SK-N-SH treated with all-trans-retinoic acid at 6 μM for 48 hours (cell line): Measurements from ENCODE around the gene C4orf33.

Source experiments
- ATAC-seq: fragments of 200-7000 bp; cut with Tn5 transposase; 3 replicates; pipeline ENCODE4 v1.9.1; 2020; ENCODE audit warnings: mild to moderate bottlenecking, moderate library complexity
- ARNTL ChIP-seq: fragments of 450-650 bp; formaldehyde crosslinking; IDR thresholded peaks from 2 replicates; pipeline ENCODE4 v1.5.0; 2020; ENCODE audit warnings: low read depth, mild to moderate bottlenecking, moderate library complexity, borderline replicate concordance
- BACH2 ChIP-seq: fragments of 250-450 bp; sonication (Bioruptor Pico); IDR thresholded peaks from 2 replicates; pipeline ENCODE4 v1.9.0; 2021; ENCODE audit warnings: mild to moderate bottlenecking, borderline replicate concordance
- CSDC2 ChIP-seq: fragments of 250-450 bp; sonication (Bioruptor Pico); IDR thresholded peaks from 2 replicates; pipeline ENCODE4 v1.5.0; 2020; ENCODE audit warnings: mild to moderate bottlenecking, moderate library complexity
- ESRRG ChIP-seq: fragments of 250-450 bp; sonication (Bioruptor Pico); IDR thresholded peaks from 2 replicates; pipeline ENCODE4 v1.6.1; 2021; ENCODE audit warnings: mild to moderate bottlenecking
- GLIS3 ChIP-seq: fragments of 250-450 bp; sonication (Bioruptor Pico); IDR thresholded peaks from 2 replicates; pipeline ENCODE4 v1.5.0; 2020; ENCODE audit warnings: mild to moderate bottlenecking, moderate library complexity
- OSR1 ChIP-seq: fragments of 250-450 bp; sonication (Bioruptor Pico); IDR thresholded peaks from 2 replicates; pipeline ENCODE4 v1.8.0; 2022; ENCODE audit warnings: moderate library complexity, mild to moderate bottlenecking, inconsistent platforms
- PPARA ChIP-seq: fragments of 250-450 bp; sonication (Bioruptor Pico); IDR thresholded peaks from 2 replicates; pipeline ENCODE4 v1.5.0; 2020; ENCODE audit warnings: mild to moderate bottlenecking, borderline replicate concordance
- RARB ChIP-seq: fragments of 250-450 bp; sonication (Bioruptor Pico); IDR thresholded peaks from 2 replicates; pipeline ENCODE4 v1.8.0; 2021; ENCODE audit warnings: mild to moderate bottlenecking, moderate library complexity
- SNAI2 ChIP-seq: fragments of 250-450 bp; sonication (Bioruptor Pico); IDR thresholded peaks from 2 replicates; pipeline ENCODE4 v1.5.0; 2020; ENCODE audit warnings: mild to moderate bottlenecking, moderate library complexity
- TCF4 ChIP-seq: fragments of 250-450 bp; sonication (Bioruptor Pico); IDR thresholded peaks from 2 replicates; pipeline ENCODE4 v1.8.0; 2021; ENCODE audit warnings: mild to moderate bottlenecking, moderate library complexity, borderline replicate concordance
- TOX ChIP-seq: fragments of 250-450 bp; sonication (Bioruptor Pico); IDR thresholded peaks from 2 replicates; pipeline ENCODE4 v1.8.0; 2021; ENCODE audit warnings: mild to moderate bottlenecking, moderate library complexity, borderline replicate concordance
- ZC3H10 ChIP-seq: fragments of 250-450 bp; sonication (Bioruptor Pico); IDR thresholded peaks from 2 replicates; pipeline ENCODE4 v1.5.1; 2021; ENCODE audit warnings: mild to moderate bottlenecking, moderate library complexity
- ZFP3 ChIP-seq: fragments of 250-450 bp; sonication (Bioruptor Pico); IDR thresholded peaks from 2 replicates; pipeline ENCODE4 v1.5.0; 2020; ENCODE audit warnings: mild to moderate bottlenecking, moderate library complexity
- ZFP30 ChIP-seq: fragments of 450-650 bp; formaldehyde crosslinking; IDR thresholded peaks from 2 replicates; pipeline ENCODE4 v1.5.0; 2022; ENCODE audit warnings: mild to moderate bottlenecking, moderate library complexity
- ZNF565 ChIP-seq: fragments of 450-650 bp; formaldehyde crosslinking; conservative IDR thresholded peaks from 2 replicates; pipeline ENCODE4 v1.5.0; 2020; ENCODE audit warnings: low read depth, mild to moderate bottlenecking, moderate library complexity
- ZNF70 ChIP-seq: fragments of 450-650 bp; formaldehyde crosslinking; IDR thresholded peaks from 2 replicates; pipeline ENCODE4 v1.5.0; 2020; ENCODE audit warnings: mild to moderate bottlenecking, moderate library complexity
- ZNF8 ChIP-seq: fragments of 450-650 bp; formaldehyde crosslinking; IDR thresholded peaks from 2 replicates; pipeline ENCODE4 v1.5.0; 2020; ENCODE audit warnings: mild to moderate bottlenecking, moderate library complexity
- TF ChIP-seq, protein P1 (sequence below): fragments of 250-450 bp; sonication (Bioruptor Pico); IDR thresholded peaks from 2 replicates; pipeline ENCODE4 v1.8.0; 2021; ENCODE audit warnings: low read depth, mild to moderate bottlenecking, moderate library complexity, borderline replicate concordance
- TF ChIP-seq, protein P2 (sequence below): fragments of 250-450 bp; sonication (Bioruptor Pico); IDR thresholded peaks from 2 replicates; pipeline ENCODE4 v1.5.1; 2021; ENCODE audit warnings: mild to moderate bottlenecking, moderate library complexity
- TF ChIP-seq, protein P3 (sequence below): fragments of 250-450 bp; sonication (Bioruptor Pico); IDR thresholded peaks from 2 replicates; pipeline ENCODE4 v1.5.1; 2020; ENCODE audit warnings: low read depth, mild to moderate bottlenecking, moderate library complexity
- TF ChIP-seq, protein P4 (sequence below): fragments of 250-450 bp; sonication (Bioruptor Pico); IDR thresholded peaks from 2 replicates; pipeline ENCODE4 v1.5.0; 2020; ENCODE audit warnings: mild to moderate bottlenecking, moderate library complexity
- TF ChIP-seq, protein P5 (sequence below): fragments of 250-450 bp; sonication (Bioruptor Pico); IDR thresholded peaks from 2 replicates; pipeline ENCODE4 v1.8.0; 2020; ENCODE audit warnings: mild to moderate bottlenecking, moderate library complexity, borderline replicate concordance

The C4orf33 gene

DNA sequence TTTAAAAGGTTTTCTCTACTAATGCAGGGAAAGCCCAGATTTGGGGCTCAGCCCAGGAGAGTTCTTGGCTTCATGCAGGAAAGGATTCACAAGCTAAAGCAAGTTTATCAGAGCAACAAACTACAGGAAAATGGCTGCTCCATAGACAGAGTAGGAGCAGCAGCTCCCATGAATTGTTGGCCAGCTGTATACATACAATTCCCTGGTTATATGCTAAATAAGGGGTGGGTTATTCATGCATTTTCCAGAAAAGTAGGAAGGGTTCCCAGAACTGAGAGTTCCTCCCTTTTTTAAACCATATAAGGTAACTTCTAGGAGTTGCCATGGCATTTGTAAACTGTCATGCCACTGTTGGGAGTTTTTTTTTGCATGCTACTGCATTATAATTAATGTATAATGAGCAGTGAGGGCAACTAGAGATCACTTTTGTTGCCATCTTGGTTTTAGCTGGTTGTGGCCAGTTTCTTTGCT lies 2.6 kb downstream of the C4orf33 start:
- ATAC-seq: no peak
- TF ChIP-seq SNAI2 (CRISPR knock-in tag) (no peak), ZFP30 (CRISPR knock-in tag) (no peak), ZNF565 (CRISPR knock-in tag) (no peak), OSR1 (CRISPR knock-in tag) (no peak), ZNF8 (CRISPR knock-in tag) (no peak), PPARA (CRISPR knock-in tag) (no peak), ESRRG (no peak), RARB (no peak), TOX (CRISPR knock-in tag) (no peak), ARNTL (CRISPR knock-in tag) (no peak), BACH2 (CRISPR knock-in tag) (no peak)

DNA sequence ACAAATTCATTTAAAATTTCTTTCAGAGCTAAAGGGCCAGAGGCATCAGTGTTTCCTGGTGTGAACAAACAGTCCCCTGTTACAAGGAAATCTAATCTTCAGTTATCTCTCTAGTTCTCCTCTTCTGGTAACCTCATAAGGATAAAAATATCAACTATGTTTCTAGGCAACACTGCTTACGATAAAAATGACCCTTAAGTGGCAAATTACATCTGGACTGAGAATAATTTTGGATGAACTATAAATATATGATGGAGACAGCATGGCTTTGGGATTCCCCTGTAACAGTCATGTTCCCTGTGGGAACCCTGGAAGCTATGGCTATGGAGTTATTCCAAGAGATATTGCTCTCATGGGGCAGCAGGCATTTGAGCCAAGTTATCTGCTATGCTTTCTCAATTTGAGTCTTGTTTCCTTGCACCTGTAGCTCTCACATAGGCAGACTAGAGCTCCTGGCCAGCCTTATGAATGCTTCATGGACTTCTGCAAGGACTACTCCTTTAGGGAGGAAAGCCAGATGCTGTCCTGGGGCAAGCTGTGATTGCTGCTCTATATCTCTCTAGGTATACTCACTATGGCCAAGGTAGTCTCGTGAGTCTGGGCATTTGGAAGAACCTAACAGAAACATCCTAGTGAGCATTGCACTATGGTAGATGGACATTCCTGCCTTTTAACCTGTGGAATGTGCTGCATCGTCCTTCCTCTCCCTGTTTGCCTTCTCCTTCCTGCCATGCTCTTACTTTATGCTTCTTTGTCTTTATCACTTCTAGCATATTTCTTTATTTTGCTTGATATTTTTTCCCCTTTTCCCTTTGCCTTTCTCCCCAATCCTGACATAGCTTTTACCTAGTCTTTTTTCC lies 14.2 kb downstream of the C4orf33 start:
- no peak for ATAC-seq
- TF ChIP-seq, protein P1, sequence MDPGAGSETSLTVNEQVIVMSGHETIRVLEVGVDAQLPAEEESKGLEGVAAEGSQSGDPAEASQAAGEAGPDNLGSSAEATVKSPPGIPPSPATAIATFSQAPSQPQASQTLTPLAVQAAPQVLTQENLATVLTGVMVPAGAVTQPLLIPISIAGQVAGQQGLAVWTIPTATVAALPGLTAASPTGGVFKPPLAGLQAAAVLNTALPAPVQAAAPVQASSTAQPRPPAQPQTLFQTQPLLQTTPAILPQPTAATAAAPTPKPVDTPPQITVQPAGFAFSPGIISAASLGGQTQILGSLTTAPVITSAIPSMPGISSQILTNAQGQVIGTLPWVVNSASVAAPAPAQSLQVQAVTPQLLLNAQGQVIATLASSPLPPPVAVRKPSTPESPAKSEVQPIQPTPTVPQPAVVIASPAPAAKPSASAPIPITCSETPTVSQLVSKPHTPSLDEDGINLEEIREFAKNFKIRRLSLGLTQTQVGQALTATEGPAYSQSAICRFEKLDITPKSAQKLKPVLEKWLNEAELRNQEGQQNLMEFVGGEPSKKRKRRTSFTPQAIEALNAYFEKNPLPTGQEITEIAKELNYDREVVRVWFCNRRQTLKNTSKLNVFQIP (CRISPR knock-in tag): no peak
- TF ChIP-seq ZNF565 (CRISPR knock-in tag): no peak
- no peak for TF ChIP-seq GLIS3 (CRISPR knock-in tag)
- TF ChIP-seq, protein P2, sequence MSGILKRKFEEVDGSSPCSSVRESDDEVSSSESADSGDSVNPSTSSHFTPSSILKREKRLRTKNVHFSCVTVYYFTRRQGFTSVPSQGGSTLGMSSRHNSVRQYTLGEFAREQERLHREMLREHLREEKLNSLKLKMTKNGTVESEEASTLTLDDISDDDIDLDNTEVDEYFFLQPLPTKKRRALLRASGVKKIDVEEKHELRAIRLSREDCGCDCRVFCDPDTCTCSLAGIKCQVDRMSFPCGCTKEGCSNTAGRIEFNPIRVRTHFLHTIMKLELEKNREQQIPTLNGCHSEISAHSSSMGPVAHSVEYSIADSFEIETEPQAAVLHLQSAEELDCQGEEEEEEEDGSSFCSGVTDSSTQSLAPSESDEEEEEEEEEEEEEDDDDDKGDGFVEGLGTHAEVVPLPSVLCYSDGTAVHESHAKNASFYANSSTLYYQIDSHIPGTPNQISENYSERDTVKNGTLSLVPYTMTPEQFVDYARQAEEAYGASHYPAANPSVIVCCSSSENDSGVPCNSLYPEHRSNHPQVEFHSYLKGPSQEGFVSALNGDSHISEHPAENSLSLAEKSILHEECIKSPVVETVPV (CRISPR knock-in tag): no peak
- TF ChIP-seq CSDC2 (CRISPR knock-in tag): no peak
- no peak for TF ChIP-seq OSR1 (CRISPR knock-in tag)
- TF ChIP-seq ZFP30 (CRISPR knock-in tag): no peak
- TF ChIP-seq ARNTL (CRISPR knock-in tag): no peak
- TF ChIP-seq ZNF8 (CRISPR knock-in tag): no peak
- no peak for TF ChIP-seq TOX (CRISPR knock-in tag)
- TF ChIP-seq, protein P3, sequence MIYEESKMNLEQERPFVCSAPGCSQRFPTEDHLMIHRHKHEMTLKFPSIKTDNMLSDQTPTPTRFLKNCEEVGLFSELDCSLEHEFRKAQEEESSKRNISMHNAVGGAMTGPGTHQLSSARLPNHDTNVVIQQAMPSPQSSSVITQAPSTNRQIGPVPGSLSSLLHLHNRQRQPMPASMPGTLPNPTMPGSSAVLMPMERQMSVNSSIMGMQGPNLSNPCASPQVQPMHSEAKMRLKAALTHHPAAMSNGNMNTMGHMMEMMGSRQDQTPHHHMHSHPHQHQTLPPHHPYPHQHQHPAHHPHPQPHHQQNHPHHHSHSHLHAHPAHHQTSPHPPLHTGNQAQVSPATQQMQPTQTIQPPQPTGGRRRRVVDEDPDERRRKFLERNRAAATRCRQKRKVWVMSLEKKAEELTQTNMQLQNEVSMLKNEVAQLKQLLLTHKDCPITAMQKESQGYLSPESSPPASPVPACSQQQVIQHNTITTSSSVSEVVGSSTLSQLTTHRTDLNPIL (CRISPR knock-in tag): no peak

DNA sequence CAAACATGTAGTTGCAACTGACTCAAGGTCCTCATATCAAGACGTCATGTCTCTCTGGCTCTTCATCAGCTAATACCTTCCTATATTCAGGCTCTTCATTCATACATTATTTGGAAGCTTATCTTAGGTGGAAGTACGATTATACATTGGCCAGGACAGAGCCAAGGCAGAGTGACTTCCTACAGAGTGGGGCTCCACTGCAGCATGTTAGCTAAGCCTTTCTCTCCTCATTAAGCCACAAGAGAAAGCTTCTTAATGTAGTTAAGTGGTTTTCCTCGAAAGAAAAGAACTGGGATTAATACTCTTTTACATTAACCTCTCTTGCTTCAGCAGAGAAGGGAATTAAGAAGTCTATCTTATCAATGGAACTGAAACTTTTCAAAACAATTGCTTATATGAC lies 15.0 kb downstream of the C4orf33 start:
- TF ChIP-seq BACH2 (CRISPR knock-in tag) (no peak), ZFP3 (no peak), TOX (CRISPR knock-in tag) (no peak), ZNF8 (CRISPR knock-in tag) (no peak), TCF4 (CRISPR knock-in tag) (no peak), ZC3H10 (CRISPR knock-in tag) (no peak), ESRRG (no peak), ZFP30 (CRISPR knock-in tag) (no peak), CSDC2 (CRISPR knock-in tag) (no peak), ZNF70 (CRISPR knock-in tag) (no peak), GLIS3 (CRISPR knock-in tag) (no peak), PPARA (CRISPR knock-in tag) (no peak)
- TF ChIP-seq, protein P3 (CRISPR knock-in tag): no peak
- TF ChIP-seq, protein P4, sequence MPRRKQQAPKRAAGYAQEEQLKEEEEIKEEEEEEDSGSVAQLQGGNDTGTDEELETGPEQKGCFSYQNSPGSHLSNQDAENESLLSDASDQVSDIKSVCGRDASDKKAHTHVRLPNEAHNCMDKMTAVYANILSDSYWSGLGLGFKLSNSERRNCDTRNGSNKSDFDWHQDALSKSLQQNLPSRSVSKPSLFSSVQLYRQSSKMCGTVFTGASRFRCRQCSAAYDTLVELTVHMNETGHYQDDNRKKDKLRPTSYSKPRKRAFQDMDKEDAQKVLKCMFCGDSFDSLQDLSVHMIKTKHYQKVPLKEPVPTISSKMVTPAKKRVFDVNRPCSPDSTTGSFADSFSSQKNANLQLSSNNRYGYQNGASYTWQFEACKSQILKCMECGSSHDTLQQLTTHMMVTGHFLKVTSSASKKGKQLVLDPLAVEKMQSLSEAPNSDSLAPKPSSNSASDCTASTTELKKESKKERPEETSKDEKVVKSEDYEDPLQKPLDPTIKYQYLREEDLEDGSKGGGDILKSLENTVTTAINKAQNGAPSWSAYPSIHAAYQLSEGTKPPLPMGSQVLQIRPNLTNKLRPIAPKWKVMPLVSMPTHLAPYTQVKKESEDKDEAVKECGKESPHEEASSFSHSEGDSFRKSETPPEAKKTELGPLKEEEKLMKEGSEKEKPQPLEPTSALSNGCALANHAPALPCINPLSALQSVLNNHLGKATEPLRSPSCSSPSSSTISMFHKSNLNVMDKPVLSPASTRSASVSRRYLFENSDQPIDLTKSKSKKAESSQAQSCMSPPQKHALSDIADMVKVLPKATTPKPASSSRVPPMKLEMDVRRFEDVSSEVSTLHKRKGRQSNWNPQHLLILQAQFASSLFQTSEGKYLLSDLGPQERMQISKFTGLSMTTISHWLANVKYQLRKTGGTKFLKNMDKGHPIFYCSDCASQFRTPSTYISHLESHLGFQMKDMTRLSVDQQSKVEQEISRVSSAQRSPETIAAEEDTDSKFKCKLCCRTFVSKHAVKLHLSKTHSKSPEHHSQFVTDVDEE (CRISPR knock-in tag): no peak
- TF ChIP-seq, protein P5, sequence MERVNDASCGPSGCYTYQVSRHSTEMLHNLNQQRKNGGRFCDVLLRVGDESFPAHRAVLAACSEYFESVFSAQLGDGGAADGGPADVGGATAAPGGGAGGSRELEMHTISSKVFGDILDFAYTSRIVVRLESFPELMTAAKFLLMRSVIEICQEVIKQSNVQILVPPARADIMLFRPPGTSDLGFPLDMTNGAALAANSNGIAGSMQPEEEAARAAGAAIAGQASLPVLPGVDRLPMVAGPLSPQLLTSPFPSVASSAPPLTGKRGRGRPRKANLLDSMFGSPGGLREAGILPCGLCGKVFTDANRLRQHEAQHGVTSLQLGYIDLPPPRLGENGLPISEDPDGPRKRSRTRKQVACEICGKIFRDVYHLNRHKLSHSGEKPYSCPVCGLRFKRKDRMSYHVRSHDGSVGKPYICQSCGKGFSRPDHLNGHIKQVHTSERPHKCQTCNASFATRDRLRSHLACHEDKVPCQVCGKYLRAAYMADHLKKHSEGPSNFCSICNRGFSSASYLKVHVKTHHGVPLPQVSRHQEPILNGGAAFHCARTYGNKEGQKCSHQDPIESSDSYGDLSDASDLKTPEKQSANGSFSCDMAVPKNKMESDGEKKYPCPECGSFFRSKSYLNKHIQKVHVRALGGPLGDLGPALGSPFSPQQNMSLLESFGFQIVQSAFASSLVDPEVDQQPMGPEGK (CRISPR knock-in tag): no peak
- ATAC-seq: no peak
